HL-60 (cell line): ENCODE data around the gene TMEM132D.

Experiments used
- DNase-seq, 2 experiments: peaks; one replicate each; pipeline ENCODE4 v3.0.0-alpha.2; 2010 to 2020; ENCODE audit warnings: low read depth in 1 of 2, low spot score in 1 of 2
- H3K27ac ChIP-seq: fragments of 250-450 bp; sonication (Bioruptor Pico); replicated peaks from 2 replicates; pipeline ENCODE4 v1.5.1; 2020; ENCODE audit warnings: mild to moderate bottlenecking, moderate library complexity
- H3K27me3 ChIP-seq: fragments of 250-450 bp; sonication (Bioruptor Pico); 2 replicates; pipeline ENCODE4 v1.5.1; 2021; ENCODE audit warnings: mild to moderate bottlenecking, moderate library complexity; ENCODE audit not compliant: insufficient read depth, poor library complexity, severe bottlenecking
- H3K4me3 ChIP-seq: replicated peaks from 2 replicates; pipeline ENCODE4 v1.5.1; 2011; ENCODE audit warnings: mild to moderate bottlenecking, control low read depth, low read length; ENCODE audit not compliant: insufficient read depth
- GABPA ChIP-seq: IDR thresholded peaks from 2 replicates; pipeline ENCODE4 v1.6.1; 2012; ENCODE audit warnings: low read depth
- POLR2AphosphoS5 ChIP-seq: IDR thresholded peaks from 2 replicates; pipeline ENCODE4 v1.6.1; 2012; ENCODE audit warnings: low read depth
- SPI1 ChIP-seq: IDR thresholded peaks from 2 replicates; pipeline ENCODE4 v1.6.1; 2012; ENCODE audit warnings: low read depth, mild to moderate bottlenecking, borderline replicate concordance
- TF ChIP-seq, protein P1 (sequence below): IDR thresholded peaks from 2 replicates; pipeline ENCODE4 v1.6.1; 2012; ENCODE audit warnings: low read depth; ENCODE audit not compliant: insufficient replicate concordance
- TF ChIP-seq, protein P2 (sequence below): IDR thresholded peaks from one replicate; pipeline ENCODE4 v1.5.1; 2011; ENCODE audit warnings: low read length, control low read depth, inconsistent platforms; ENCODE audit not compliant: insufficient read depth

The TMEM132D gene

DNA sequence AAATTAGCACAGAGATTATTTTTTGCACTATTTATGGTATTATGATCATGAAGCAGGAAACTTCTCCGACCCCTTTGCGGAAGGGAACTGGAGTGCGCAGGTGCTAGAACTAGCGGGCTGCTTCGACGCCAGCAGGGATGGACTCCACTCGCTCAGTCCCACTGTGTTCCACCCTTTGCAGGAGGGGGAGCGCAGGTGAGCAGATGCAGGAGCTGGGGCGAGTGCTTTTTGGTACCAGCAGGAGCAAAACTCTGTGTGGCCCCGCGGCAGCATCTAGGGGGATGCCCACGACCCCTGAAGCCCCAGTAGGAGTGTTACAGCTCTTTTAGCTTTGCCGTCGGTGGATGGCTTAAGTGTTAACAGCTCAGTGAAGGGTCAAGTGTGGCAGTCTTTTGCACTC, 113.9 kb downstream of the TMEM132D start:
- Histone ChIP-seq H3K27me3 (no peaks in the 10 kb centered on the region), H3K4me3 (no peak overlapping the region), H3K27ac (no peak overlapping the region)
- TF ChIP-seq SPI1 (no peak), GABPA (no peak), POLR2AphosphoS5 (no peak)
- TF ChIP-seq, protein P1, sequence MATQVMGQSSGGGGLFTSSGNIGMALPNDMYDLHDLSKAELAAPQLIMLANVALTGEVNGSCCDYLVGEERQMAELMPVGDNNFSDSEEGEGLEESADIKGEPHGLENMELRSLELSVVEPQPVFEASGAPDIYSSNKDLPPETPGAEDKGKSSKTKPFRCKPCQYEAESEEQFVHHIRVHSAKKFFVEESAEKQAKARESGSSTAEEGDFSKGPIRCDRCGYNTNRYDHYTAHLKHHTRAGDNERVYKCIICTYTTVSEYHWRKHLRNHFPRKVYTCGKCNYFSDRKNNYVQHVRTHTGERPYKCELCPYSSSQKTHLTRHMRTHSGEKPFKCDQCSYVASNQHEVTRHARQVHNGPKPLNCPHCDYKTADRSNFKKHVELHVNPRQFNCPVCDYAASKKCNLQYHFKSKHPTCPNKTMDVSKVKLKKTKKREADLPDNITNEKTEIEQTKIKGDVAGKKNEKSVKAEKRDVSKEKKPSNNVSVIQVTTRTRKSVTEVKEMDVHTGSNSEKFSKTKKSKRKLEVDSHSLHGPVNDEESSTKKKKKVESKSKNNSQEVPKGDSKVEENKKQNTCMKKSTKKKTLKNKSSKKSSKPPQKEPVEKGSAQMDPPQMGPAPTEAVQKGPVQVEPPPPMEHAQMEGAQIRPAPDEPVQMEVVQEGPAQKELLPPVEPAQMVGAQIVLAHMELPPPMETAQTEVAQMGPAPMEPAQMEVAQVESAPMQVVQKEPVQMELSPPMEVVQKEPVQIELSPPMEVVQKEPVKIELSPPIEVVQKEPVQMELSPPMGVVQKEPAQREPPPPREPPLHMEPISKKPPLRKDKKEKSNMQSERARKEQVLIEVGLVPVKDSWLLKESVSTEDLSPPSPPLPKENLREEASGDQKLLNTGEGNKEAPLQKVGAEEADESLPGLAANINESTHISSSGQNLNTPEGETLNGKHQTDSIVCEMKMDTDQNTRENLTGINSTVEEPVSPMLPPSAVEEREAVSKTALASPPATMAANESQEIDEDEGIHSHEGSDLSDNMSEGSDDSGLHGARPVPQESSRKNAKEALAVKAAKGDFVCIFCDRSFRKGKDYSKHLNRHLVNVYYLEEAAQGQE = no peak
- TF ChIP-seq, protein P2, sequence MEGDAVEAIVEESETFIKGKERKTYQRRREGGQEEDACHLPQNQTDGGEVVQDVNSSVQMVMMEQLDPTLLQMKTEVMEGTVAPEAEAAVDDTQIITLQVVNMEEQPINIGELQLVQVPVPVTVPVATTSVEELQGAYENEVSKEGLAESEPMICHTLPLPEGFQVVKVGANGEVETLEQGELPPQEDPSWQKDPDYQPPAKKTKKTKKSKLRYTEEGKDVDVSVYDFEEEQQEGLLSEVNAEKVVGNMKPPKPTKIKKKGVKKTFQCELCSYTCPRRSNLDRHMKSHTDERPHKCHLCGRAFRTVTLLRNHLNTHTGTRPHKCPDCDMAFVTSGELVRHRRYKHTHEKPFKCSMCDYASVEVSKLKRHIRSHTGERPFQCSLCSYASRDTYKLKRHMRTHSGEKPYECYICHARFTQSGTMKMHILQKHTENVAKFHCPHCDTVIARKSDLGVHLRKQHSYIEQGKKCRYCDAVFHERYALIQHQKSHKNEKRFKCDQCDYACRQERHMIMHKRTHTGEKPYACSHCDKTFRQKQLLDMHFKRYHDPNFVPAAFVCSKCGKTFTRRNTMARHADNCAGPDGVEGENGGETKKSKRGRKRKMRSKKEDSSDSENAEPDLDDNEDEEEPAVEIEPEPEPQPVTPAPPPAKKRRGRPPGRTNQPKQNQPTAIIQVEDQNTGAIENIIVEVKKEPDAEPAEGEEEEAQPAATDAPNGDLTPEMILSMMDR = no peak
- DNase-seq = no peak

DNA sequence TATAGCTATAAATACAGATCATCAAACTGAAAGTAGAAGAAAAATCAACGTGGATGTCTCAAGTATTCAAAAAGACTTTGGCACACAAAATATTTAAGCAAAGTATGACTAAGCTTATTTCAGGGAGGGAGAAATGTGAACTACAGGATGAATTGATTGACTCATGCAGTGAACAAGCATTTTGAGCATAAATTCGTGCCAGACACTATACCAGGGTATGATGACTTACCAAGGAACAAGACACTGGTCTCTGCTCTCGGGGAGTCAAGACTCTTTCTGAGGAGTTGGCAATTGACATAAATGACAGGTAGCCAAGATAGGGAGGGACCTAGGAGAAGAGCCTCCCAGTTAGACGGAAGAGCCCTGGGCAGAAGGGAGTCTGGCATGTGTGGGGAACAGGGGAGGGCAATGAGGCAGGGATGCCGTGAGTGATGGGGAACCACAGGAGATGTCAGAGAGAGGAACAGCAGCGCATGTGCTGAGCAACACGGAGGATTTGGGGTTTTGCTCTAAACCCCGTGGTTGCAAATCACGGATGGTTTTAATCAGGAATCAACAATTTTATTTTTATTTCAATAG, 115.2 kb downstream of the TMEM132D start:
- H3K4me3 ChIP-seq = no peak overlapping the region
- H3K27ac ChIP-seq = no peak overlapping the region
- TF ChIP-seq, protein P1 = no peak
- DNase-seq = no peak
- H3K27me3 ChIP-seq = no peaks in the 10 kb centered on the region

DNA sequence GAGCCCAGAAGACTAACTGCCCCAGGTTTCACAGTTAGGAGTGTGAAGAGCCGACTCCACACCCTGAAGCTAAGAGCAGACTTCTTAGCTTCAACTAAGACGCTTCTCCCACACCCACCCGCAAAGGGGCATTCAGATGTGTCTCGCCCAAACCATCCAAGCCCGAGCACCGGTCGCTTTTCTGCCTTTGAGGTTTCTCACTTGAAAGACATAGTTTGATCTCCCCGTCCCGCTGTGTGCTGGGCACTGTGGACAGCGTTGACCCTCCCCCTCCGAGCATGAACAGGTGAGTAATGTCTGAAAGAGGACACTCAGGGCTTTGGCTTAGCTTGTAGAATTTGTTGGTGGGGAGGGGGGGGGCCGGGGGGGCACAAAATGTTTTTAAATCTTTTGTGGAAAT, 123.8 kb downstream of the TMEM132D start:
- no peak for DNase-seq
- Histone ChIP-seq H3K27ac (no peak overlapping the region), H3K4me3 (no peak overlapping the region), H3K27me3 (no peaks in the 10 kb centered on the region)
- TF ChIP-seq, protein P2 = no peak
- TF ChIP-seq, protein P1 = no peak
- TF ChIP-seq POLR2AphosphoS5 = no peak

DNA sequence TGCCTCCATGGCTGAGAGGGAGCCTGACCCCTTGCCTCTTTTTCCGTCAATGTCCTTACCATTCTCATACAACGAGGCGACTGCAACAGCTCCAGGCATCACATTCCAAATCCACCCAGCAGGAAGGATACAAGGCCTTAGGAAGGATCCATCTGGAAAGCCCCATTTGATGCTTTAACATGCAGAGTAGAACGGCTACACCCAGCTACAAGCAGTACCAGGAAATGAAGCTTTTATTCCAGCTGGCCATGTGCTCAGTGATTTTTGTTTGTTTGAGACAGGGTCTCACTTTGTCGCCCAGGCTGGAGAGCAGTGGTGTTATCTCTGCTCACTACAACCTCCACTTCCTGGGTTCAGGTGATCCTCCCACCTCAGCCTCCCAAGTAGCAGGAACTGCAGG, 124.8 kb downstream of the TMEM132D start:
- TF ChIP-seq, protein P1 = no peak
- TF ChIP-seq POLR2AphosphoS5 (no peak), GABPA (no peak), SPI1 (no peak)
- TF ChIP-seq, protein P2 = no peak
- H3K27ac ChIP-seq = no peak overlapping the region
- DNase-seq = no peak
- H3K4me3 ChIP-seq = no peak overlapping the region
- H3K27me3 ChIP-seq = no peaks in the 10 kb centered on the region
